Eye (tissue), 1 donor: ENCODE data around the gene MARCHF3.
A peak's percentile ranks its signal among the peaks of the same experiment; 100 is the strongest.
"Not testable (repeated sequence)": the region's sequence is repeated elsewhere in the genome, so short reads cannot be mapped to it uniquely, and the experiment has no call there.

Experiments used
- DNase-seq: peaks from one replicate; pipeline ENCODE4 v3.0.0-alpha.2; 2015

The MARCHF3 gene

DNA sequence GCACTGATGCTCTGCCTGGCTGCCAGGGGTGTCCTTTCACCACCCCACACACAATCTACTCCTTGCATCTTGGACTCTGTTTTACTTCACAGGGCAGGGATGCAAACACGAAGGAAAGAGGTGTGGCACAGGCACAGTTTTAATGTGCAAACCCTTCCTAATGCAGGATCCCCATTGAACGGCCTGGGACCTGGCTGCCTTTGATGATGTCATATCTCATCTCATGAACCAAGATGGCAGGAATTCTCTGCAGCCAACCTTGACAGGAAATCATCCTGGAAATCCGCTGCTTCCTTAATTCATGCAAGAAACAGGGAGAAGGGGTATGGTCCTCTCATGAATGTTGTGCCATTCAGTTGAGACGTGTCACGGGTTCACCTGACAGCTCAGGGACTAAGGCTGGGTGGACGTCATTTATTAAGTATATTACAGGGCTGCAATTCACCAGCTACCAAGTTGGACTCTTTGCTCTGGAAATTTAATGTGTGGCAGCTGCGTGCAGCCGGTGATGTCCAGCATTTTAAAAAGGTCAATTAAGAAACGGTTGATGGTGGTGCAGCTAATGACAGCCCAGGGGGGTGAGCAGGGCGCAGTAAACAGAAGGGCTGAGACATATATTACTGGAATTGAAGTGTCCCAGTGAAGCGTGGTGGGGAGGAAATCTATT, 161.9 kb downstream of the MARCHF3 start:
- no peak for DNase-seq

DNA sequence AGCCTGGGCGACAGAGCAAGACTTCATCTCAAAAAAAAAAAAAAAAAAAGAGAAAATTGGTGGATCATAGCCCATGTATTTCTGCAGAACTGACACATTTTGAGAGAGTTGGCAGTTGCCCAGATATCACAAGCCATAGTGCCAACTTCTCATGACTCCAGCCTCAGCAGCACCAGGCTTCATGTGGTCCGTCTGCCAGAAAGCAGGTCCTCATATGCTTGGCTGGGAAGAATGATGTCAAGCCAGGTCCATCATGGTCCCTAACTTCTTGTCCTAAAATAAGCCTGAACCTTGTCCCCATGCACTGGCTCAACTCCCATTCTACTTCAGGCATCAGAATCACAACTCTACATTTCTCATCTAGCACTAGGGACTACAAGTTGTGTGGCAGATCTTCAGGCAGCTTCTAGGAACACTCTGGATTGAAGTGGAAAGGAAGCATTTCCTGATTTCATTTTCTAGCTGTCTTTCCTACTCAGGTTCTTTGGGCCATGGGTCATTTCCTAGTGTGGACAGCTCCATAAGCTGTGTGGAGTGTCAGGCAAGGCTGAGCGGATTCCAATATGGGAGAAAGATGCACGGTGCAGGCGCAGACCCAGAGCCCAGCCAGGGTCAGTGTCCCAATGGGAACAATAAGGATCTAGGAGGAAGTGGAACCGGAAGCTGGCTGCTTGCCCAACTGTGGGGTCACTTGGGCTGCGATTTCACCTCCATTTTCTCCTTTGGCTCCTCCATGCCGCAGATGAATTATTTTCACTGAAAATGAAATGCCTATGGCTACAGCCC, 163.3 kb downstream of the MARCHF3 start:
- DNase-seq, result no peak

DNA sequence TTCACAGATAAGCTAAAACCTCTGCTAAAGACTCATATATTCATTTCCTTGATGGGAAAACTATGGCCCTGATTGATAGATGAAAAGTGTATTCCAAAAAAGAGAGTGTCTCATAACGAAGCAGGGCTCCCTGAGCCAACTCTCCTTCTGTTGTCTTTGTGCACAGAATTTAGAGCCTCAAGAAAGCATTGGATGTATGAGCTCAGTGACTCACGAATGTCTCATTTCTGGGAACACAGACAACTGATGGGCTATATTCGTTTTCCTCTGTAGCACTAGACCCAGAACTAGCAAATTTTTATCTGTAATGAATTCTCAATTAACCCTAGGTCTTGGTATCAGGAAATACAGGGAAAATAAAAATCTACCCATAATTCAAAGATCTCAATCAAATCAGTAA, 165.1 kb downstream of the MARCHF3 start:
- no peak for DNase-seq

DNA sequence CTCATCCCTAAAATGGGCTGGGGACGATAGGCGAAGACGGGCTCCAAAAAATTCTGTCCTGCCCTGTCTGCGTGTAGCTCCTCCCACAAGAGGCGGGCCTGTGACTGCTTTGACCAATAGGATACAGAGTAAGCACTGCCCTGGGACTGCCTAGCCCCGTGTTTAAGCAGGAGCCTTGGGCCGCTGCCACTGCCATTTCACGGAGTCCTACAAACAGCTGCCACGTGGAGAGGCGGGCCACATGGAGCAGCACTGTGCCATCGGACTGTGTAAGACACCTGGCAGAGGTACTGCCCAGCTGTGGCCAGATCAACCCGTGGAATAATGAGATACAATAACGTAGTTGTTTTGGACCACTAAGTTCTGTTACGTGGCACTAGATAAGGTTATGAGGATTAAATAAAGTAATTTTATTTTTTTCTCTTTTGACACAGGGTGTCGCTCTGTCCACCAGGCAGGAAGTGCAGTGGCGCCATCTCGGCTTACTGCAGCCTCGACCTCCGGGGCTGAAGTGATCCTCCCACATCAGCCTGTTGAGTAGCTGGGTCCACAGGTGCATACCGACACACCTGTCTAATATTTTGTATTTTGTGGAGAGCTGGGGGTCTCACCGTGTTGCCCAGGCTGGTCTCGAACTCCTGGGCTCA, 166.2 kb downstream of the MARCHF3 start:
- no peak for DNase-seq

DNA sequence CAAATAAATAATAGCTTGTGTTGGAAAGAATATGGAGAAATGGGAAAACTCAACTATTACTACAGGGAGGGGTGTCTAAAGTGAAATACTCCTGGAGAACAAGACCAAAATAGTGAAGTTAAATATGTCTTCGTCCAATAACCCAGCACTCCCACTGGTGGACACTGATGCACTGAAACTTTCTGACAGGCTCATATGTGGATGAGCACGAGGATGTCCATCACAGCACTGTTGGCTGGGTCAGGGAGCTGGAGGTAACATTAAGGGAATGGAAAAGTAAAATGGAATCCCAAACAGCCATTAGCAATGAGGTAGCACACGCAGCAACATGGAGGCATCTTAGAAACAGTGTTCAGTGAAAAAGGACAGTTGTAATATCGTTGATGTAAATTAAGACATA, 167.0 kb downstream of the MARCHF3 start:
- no peak for DNase-seq

DNA sequence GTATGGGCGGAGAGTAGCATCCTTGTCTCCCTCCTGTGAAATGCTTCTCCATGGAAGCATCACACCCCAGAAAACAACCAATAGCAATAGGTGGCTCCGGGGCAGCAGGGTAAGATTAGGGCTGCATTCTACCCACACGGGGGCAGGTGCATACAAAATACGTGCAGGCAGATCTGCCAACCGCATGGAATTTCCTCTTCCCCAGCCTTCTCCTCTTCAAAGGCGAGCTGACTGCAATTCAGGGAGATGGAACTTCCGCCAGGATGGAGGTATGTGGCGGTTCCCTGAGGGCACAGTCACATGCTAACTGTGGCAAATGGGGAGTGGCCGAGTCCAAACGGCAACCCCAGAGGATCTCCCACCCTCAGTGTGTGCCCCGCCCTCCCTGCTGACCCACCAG, 171.9 kb downstream of the MARCHF3 start:
- DNase-seq, result no peak

DNA sequence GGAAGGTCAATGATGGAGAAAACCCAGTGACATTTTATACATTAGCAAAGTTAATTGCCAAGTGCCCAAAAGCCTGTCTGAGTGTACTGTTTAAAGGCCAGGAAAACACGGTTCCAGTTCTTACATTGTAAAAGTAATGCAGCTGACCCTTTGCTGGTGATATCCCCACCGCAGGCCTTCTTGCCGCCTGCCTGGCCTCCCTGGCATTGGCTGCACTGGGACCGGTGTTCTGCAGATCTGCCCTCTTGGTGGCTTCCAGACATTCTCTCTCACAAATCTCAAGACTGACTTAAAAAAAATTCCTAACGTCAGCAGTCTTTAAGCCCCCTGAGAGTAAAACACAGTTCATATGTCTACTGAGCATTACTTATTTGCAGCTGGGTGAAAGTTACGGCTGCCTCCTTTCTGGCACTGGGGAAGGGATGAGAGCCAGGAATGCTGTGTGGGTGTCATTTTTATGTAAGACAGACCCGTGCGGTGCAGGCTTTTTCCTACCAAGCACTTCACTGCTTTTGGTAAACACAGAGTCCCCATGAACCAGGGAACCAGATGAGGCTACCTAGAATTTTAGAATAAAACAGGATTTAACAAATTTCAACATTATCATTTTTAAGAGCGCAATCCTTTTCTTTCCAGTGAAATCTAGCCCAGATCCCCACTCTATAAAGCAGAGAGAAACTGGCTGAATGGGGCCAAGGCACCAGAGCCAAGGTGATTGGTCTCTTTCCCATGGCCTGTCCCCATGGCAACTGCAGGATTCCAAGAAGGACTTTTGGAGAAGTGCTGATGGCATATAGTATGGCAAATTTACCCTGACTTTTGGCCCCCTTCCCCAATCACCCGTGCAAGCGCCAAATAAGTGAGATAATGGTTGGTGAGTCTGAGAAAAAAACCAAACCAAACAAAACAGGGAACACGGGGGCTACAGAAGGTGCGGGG, 172.6 kb downstream of the MARCHF3 start:
- DNase-seq, result no peak

DNA sequence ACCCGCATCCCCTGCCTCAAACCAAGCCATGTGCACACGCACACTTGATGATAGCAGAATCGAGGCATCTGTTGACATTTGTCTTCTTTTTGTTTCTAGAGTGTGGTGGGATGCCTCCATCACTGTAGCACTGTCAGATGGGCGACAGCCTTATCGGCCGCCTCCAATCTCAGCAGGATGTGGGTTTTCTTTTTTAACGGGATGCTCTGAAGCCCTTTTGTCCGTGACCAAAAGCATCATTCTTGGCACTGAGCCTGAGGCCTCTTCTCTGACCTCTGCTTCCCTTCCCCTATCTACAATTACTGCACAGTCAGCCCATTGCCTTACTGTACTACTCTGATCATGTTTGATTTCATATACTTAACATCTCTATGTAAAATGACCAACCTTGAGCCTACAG, 175.1 kb downstream of the MARCHF3 start:
- DNase-seq, result no peak

DNA sequence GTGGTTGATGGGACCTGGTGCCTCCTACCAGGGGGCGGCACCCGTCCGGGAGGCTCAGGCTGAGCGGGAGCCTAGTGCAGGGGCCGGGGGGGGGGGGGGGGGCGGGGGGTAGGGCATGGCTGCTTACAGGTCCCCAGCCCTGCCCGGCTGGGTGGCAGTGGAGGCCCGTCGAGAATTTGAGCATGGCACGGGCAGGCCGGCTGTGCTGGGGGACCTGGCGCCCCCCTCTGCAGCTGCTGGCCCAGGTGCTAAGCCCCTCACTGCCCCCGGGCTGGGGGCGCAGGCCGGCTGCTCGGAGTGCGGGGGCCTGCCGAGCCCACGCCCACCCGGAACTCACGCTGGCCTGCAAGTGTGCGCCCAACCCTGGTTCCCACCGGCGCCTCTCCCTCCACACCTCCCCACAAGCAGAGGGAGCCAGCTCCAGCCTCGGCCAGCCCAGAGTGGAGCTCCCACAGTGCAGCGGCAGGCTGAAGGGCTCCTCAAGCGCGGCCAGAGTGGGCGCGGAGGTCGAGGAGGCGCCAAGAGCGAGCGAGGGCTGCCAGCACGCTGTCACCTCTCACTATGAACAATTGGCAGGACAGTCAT, 175.7 kb downstream of the MARCHF3 start:
- DNase-seq, result no peak

DNA sequence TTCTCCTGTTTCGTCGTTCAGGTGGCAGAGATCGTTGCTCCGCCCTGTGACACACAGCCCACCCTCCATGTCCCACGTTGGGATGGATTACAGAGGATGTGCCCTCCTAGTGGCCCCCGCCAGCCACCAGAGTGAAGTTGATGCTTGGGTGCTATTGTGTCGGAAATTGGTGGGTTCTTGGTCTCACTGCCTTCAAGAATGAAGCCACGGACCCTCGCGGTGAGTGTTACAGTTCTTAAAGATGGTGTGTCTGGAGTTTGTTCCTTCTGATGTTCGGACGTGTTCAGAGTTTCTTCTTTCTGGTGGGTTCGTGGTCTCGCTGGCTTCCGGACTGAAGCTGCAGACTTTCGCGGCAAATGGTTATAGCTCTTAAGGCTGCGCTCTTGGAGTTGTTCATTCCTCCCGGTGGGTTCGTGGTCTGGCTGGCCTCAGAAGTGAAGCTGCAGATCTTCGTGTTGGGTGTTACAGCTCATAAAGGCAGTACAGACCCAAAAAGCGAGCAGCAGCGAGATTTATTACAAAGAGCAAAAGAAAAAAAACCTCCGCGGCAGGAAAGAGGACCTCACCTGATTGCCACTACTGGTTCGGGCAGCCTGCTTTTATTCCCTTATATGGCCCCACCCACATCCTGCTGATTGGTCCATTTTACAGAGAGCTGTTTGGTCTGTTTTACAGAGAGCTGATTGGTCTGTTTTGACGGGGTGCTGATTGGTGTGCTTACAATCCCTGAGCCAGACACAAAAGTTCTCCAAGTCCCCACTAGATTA, 176.6 kb downstream of the MARCHF3 start:
- DNase-seq, result not testable (repeated sequence)

DNA sequence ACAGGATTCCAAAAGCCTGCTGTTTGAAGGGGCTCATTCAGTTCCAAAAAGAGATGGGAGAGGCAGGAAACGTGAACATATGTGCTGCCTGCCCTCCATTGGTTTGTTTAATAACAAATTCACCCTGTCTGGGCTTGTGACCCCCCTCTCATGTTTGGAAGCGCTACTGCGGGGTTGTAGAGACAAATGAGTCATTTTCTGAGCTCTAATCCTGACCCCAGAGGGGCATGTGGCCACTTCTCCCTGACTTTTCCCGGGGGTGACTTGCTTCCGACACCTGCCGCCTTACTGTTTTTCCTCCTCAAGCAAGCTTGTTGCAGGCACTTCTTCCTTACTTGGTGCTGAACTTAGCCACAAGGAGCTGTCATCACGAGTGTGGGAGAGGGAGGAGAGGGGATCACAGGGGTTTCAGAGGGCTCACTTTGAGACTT, 177.5 kb downstream of the MARCHF3 start:
- no peak for DNase-seq

DNA sequence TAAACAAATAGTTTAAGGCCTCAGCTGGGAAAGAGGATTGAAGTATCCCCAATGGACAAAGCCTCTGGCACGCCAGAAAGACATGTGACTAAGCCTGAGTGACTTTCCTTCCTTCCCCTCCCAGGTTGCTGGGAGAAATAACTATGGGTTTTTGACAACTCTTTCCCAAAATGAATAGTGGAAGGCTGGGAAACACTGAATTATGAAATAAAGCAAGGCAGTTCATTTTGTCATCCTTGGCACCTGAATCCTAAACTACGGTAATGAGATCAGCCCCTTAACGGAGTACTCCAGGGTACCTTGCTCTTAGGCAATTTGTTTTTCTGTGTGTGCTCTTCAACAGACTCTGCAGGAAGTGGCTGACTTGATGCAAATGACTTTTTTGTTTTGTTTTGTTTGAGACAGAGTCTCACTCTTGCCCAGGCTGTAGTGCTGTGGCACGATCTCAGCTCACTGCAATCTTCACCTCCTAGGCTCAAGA, 178.2 kb downstream of the MARCHF3 start:
- peak; percentile 61 for DNase-seq

DNA sequence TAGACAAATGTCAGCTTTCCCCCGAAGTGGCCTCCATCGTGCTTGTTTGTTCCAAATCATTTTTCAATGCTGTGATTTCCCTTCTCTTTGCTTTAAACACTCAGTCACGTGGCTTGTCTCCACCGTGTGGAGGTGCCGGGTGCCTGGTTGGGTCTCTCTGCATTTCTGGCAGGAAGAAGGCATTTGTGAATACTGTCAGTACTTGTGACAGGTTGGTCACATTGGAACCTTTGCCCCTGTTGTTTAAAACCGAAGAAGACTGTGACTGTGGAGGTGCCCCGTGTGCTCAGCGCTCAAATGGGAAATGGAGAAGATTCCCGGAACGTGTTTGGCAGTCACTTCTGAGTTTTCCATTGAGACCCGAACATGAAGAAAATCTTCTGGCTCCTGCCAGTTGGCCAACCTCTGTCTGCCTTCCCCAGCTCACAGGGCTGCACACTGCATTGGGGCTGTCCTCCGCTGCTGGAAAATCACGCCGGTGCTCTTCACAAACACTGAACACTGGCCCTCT, 178.8 kb downstream of the MARCHF3 start:
- no peak for DNase-seq

DNA sequence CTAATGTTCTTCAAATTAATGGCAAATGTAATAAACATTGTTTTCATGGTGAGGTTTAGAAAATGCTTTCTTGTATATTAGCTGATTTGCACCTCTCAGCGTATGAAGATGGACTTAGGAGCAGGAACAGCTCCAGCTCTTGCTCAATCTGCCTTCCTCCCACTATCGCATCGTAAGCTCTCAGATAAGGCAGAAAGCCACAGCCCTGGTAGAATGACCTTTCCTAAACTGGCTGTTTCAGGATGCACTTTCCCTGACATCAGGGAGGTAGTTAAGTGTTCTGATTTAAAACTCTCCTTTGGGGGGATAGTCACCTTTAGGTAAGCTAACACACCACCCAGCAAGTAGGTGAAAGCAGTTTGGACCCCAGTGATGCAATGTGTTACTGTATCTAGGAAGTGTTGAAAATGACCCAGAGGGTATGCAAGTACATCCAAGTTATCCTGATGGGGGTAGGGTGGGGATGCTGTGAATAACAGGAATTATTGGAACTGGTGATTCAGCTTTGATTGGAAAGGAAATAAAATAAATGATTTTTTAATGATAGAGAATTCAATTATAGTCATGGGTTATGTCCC, 181.2 kb downstream of the MARCHF3 start:
- DNase-seq, result no peak

DNA sequence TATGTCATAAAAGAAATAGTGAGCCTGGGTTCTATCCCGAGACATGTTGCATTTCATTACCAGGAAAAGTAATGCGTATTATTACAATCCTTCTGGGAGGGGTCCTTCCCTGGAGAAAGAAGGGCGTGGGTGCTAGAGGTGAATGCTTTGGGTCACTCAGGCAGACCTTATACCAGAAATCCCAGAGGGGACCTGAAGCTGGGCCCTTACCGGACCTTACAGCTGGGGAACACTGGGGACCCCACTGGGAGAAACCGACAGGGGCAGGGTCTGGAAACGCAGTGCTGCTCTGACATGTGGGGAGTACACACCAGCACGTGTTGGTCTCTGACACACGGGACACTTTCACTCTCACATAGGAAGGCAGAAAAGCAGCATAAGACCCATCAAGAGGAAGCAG, 182.1 kb downstream of the MARCHF3 start:
- peak; percentile 15 for DNase-seq

DNA sequence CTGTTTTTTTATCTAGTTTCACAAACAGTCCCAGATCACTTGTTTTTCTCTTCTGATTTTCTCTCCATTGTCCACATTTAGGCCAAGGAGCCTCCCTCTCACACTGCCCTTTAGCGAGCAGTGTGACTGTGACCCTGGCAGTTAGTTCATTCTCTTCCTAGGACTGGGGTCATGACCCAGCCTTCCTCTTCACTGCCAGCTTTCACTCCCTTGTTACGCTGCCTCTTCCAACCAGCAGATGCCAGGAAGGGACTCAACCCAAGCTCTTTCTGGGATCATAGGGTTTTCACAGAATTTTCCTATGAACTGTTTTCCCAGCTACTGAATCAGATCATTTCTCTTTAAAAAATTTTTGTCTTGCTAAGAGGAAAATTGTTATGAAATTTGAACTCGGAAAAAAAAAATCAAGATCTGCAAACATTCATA, 182.5 kb downstream of the MARCHF3 start:
- DNase-seq, result peak; percentile 57

DNA sequence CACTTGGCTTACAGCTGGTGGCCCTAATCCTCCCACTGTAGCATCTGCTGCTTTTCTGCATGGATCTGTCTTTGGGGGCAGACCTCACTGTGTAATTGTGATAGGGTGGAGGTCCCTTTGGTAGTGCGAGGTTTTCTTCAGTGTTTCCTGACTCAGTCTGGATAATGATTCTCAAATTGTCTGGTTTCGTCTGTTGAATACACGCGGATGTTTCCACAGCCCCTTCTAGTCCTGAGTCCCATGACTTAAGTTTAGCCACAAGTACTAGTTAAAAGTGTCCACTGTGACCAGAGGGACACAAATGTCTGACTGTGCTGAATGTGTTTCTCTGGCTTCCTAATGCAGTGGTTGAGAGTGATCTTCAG, 182.9 kb downstream of the MARCHF3 start:
- peak; percentile 66 for DNase-seq

DNA sequence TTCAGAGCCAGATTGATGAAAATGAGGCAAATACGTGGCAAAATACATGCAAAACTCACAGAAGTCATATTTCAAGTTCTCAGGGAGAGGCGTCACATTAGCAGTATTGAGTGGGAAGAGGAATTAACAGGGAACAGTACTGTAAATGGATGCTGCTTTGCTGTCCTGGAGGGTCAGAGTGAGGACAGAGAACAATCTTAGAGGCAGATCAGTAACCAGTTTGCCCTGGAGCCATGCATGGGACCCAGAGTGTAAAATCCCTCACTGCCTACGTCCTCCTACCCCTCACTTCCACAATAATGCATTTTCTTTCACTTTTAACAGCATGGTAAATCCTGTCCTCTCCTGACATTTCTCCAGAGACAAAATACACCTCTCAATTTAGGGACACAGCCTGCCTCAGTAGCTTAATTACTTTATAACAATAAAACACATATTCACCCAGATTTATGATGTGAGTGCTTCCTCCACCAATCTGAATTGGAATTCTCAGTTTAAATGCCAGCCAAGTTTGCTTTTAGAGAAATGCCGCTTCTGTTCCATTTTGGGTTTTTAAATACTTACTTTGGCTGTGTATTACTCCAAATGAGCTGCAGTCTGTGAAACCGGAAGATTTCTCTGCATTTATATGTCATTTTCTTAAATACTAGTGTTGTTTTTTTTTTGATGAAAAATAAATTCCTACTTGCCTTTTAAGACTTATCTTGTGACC, 183.5 kb downstream of the MARCHF3 start:
- peak; percentile 55 for DNase-seq

DNA sequence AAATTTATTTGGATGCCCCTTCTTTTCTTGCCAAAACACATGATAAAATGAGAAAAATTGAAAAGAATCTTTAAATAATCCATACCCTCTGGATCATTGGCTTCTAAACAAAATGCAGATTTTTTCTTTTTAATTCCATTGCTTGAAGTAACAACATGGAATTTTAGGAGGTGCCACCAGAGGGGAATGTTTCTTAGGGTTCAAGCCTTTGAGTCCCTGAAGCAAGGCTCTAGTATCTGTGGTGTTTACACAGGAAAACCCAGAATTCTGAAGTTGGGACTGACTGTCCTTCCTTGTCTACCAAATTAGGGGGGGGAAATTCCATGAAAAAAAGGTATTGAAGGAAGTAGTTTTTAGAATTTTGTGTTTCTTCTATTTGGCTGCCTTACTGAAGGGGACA, 184.0 kb downstream of the MARCHF3 start:
- no peak for DNase-seq

DNA sequence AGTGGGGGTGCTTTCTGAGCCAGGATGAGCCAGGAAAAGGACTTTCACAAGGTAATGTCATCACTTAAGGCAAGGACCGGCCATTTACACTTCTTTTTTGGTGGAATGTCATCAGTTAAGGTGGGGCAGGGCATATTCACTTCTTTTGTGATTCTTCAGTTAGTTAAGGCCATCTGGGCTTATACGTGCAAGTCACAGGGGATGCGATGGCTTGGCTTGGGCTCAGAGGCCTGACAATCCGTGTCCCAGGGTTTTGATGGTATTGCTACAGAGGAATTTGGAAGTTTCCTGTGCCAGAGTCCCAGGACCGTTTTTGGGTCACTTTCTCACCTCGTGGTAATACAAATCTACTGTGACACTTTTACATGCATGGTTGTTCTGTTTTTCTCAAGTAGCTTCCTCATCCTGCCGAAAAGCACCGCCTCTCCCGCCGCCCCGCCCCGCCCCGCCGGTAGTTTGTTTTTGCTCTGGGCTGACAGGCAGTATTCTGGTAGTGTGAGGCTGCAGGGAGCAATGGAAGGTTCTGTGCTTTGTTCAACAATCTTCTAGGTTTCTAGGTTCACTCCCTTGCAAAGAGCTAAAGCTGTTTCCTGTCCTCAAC, 184.8 kb downstream of the MARCHF3 start:
- not testable (repeated sequence) for DNase-seq
